ENCODE data around the gene ZSWIM5. TPM values are rescaled to one million over a fixed set of nuclear protein-coding genes. Genes with fewer than 3 reads are reported as not detected.
"Not testable (repeated sequence)": the region's sequence is repeated elsewhere in the genome, so short reads cannot be mapped to it uniquely, and the experiment has no call there.

Gene ZSWIM5
- polyA plus RNA-seq, 1 donor (not counting 4 experiments of a cell fraction or from before 2014, with no cell fraction given) = 0.03 TPM

- H3K27me3 ChIP-seq (ENCODE audit: control insufficient read depth, extremely low read depth, insufficient read depth, low read length); H4K20me1 ChIP-seq (ENCODE audit: control insufficient read depth, extremely low read depth, insufficient read depth, low read length); DNase-seq (ENCODE audit: low read depth, low spot score); H3K36me3 ChIP-seq (ENCODE audit: control insufficient read depth in 2 of 2, extremely low read depth in 1 of 2, insufficient read depth in 2 of 2, low read length in 2 of 2); H3K27ac ChIP-seq (ENCODE audit: control insufficient read depth, insufficient read depth, low read length); H3K79me2 ChIP-seq (ENCODE audit: control insufficient read depth, insufficient read depth, low read length); H2AFZ ChIP-seq (ENCODE audit: control insufficient read depth, low read length); H3K9me1 ChIP-seq (ENCODE audit: control insufficient read depth, extremely low read depth, insufficient read depth, low read length); FAIRE-seq; H3K9ac ChIP-seq (ENCODE audit: control insufficient read depth, extremely low read depth, insufficient read depth, low read length); dilution Hi-C loops (cut with MboI; ENCODE audit: extremely low pct_ligation_motif_present, low sequenced_read_pairs); H3K4me3 ChIP-seq (ENCODE audit: control insufficient read depth in 2 of 3, extremely low read depth in 1 of 3, insufficient read depth in 2 of 3, low read depth in 1 of 3, low read length in 3 of 3); H3K4me2 ChIP-seq (ENCODE audit: control insufficient read depth, extremely low read depth, insufficient read depth, low read depth, low read length); H3K4me1 ChIP-seq (ENCODE audit: control insufficient read depth, extremely low read depth, insufficient read depth, low read length); H3K9me3 ChIP-seq (ENCODE audit: control insufficient read depth, low read depth, low read length): not testable (repeated sequence)
Observed at GRCh38 chr1:45162041-45163035, 44.1 kb downstream of the ZSWIM5 start.

GRCh38 chr1:45155957-45156356 lies 50.4 kb downstream of the ZSWIM5 start:
- no peaks in the 10 kb centered on the region for H3K79me2 ChIP-seq (ENCODE audit: control insufficient read depth, insufficient read depth, low read length)
- H3K36me3 ChIP-seq (ENCODE audit: control insufficient read depth in 2 of 2, extremely low read depth in 1 of 2, insufficient read depth in 2 of 2, low read length in 2 of 2) = no peaks in the 10 kb centered on the region
- DNase-seq (ENCODE audit: low read depth, low spot score) = no peak
- no peak overlapping the region for H2AFZ ChIP-seq (ENCODE audit: control insufficient read depth, low read length)
- no peak overlapping the region for H3K4me3 ChIP-seq (ENCODE audit: control insufficient read depth in 2 of 3, extremely low read depth in 1 of 3, insufficient read depth in 2 of 3, low read depth in 1 of 3, low read length in 3 of 3)
- H3K4me2 ChIP-seq (ENCODE audit: control insufficient read depth, extremely low read depth, insufficient read depth, low read depth, low read length) = no peak overlapping the region
- H3K4me1 ChIP-seq (ENCODE audit: control insufficient read depth, extremely low read depth, insufficient read depth, low read length) = no peaks in the 10 kb centered on the region
- TF ChIP-seq EZH2 (IDR thresholded peaks at IDR 0.05; ENCODE audit: low read length) (no peak), CTCF (optimal IDR thresholded peaks at IDR 0.05 in 1 of 3, IDR thresholded peaks at IDR 0.05 in 1 of 3, conservative IDR thresholded peaks at IDR 0.05 in 1 of 3; ENCODE audit: extremely low read depth in 1 of 3, insufficient read depth in 2 of 3, low read length in 3 of 3) (no peak)
- H3K27me3 ChIP-seq (ENCODE audit: control insufficient read depth, extremely low read depth, insufficient read depth, low read length) = no peaks in the 10 kb centered on the region
- FAIRE-seq = no peak
- H3K27ac ChIP-seq (ENCODE audit: control insufficient read depth, insufficient read depth, low read length) = no peak overlapping the region
- no peaks in the 10 kb centered on the region for H3K9me3 ChIP-seq (ENCODE audit: control insufficient read depth, low read depth, low read length)
- H4K20me1 ChIP-seq (ENCODE audit: control insufficient read depth, extremely low read depth, insufficient read depth, low read length) = no peaks in the 10 kb centered on the region
- H3K9ac ChIP-seq (ENCODE audit: control insufficient read depth, extremely low read depth, insufficient read depth, low read length) = no peak overlapping the region
- dilution Hi-C loops (cut with MboI; ENCODE audit: extremely low pct_ligation_motif_present, low sequenced_read_pairs) = no loop called here
- H3K9me1 ChIP-seq (ENCODE audit: control insufficient read depth, extremely low read depth, insufficient read depth, low read length) = no peaks in the 10 kb centered on the region

Measured in keratinocyte (primary cell).